ENCODE data around the gene SLC25A41.
A peak's percentile ranks its signal among the peaks of the same experiment; 100 is the strongest.

The SLC25A41 gene

DNA sequence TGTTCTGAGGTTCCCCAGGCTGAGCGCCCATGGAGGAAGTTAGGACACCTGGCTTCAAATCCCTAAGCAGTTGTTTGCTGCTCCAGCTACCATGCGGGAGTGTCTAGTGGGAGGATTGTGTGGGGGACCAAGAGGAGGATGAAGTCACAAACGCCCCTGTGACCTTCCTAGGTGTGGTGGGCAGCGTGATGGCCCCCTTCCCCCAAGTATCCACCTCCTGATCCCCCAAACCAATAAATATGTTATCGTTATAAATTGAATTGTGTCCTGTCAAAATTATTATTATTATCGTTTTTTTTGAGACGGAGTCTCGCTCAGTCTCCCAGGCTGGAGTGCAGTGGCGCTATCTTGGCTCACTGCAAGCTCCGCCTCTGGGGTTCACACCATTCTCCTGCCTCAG is at the start of gene SLC25A41:
Gene SLC25A41, minus strand, starts transcription at position 101 of the 400 bp plus-strand sequence. Its CDS starts 70 bp downstream, at position 31.
- no peak for DNase-seq

DNA sequence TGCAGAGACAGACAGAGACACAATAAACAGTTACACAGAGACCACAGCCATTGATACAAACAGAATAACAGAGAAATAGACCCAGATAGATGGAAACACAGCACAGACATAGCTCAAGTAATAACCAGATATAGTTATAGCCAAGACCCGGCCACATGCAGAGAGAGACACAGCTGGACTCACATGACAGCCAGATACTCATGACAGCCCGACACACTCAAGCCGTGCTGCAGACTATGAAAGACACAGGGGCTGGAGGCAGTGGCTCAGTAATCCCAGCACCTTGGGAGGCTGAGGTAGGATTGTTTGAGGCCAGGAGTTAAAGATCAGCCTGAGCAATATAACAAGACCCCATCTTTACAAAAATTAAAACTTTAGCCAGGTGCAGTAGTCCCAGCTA is 49.7 kb upstream of the SLC25A41 start:
- DNase-seq = no peak

DNA sequence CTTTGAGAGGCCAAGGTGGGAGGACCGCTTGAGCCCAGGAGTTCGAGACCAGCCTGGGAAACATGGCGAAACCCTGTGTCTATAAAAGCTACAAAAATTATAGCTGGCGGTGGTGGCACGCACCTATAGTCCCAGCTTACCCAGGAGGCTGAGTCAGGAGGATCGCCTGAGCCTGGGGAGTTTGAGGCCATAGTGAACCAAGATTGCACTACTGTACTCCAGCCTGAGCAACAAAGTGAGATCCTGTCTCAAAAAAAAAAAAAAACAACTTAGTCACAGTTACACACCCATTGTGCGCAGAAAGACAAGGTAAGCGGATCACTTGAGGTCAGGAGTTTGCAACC is 48.8 kb upstream of the SLC25A41 start:
- no peak for DNase-seq

DNA sequence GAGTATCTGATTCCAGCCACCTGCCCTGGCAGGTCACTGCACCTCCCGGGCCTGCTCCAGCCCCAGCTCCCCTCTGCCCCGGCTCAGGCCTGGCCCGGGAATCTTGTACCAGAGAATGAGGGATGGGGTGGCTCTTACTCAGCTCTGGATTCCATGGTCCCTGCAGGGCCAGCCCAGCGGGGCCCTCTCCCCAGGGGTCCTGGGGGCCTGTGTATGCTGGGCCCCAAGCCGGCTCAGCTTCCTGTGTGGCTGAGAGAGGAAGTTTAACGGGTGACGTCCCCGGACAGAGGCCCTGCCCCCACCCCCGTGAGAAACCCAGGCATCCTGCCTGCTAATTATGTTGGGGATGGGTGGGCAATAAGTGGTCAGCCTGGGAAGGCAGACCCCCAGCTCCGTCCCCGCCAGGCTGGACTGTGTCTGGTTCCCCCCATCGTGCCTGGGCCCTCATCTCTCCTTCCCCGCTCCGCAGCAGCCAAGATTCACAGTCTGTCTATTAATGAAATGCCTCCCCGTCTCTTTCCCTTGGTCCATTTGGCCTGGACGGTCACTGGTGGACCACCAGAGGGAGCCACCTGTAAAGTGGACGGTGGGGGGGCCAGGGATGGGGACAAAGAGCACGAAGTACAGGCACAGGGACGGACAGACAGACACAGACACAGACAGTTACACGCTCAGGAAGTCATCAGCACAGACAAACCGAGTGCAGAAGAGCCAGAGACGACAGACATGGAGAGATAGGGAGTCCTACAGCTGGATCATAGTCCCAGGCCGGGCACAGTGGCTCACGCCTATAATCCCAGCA is 48.2 kb upstream of the SLC25A41 start, which contains the start of gene DENND1C:
Gene DENND1C, minus strand, starts transcription at position 247 of the 802 bp plus-strand sequence. Its CDS starts 92 bp downstream, at position 155.
- peak; percentile 42 to 56 for DNase-seq

DNA sequence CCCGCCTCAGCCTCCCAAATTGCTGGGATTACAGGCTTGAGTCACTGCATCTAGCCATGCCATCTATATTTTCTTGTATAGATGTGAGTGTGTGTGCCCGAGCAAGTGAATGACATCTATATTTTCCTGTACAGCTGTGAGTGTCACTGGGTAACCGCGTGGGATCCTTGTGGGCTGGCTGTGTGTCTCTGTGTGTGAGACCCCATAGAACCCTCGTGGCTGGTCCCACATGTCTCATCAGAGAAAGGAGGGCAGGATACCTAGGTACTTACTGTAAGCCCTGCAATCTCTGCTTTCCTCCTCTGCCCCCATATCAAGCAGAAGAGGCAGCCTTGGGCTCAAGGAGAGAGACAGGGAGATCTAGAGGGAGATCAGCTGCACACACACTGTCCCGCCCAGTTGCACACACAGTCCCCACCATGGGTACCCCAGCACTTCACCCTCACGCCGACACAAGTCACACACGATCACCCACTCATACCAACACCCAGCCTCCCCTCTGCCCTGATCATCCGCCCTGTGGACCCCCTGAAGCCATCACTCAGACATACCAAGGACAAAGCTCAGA is 47.4 kb upstream of the SLC25A41 start:
- no peak for DNase-seq

DNA sequence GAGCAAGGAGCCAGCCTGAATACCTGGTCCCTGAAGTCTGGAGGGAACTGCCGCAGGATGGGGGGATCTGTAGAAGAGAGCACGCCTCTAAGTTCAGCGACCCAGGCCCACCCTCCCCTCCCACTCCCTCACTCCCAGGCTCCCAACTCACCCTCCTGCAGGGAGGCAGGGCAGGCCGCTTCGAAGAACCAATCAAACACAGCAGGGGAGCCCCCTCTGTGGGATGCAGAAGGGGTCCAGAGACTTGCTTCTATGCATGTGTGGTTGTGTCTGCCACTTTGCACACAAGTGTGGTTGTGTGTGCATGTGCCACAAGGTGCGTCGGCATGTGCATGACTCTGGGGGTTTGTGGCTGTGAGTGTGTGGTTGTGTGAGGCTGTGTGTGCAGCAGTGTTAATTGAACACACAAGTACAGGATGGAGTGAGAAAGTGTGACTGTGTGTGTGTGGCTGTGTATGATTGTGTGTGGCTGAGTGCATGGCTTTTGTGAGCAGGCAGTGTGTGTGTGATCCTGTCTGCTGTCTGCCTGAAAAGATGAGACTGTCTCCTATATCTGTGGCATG is 46.4 kb upstream of the SLC25A41 start:
- no peak for DNase-seq

DNA sequence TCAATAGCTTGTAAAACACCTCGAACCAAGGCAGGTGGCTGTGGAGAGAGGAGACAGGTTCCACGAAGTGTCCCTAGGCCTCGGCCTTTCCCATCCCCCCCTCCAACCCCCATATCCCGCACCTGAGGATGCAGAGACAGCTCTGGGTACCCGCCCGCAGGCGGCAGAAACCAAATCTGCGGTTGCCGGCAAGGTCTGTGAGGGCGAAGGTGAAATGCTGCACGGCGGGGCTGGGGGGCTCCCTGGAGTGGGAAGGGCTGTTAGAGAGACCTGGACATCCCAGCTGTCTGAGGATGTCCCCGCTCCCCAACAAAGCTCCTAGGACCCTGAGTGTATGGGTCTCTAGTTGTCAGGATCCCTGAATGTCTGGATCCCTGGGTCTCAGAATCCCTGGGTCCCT is 45.3 kb upstream of the SLC25A41 start:
- no peak for DNase-seq

DNA sequence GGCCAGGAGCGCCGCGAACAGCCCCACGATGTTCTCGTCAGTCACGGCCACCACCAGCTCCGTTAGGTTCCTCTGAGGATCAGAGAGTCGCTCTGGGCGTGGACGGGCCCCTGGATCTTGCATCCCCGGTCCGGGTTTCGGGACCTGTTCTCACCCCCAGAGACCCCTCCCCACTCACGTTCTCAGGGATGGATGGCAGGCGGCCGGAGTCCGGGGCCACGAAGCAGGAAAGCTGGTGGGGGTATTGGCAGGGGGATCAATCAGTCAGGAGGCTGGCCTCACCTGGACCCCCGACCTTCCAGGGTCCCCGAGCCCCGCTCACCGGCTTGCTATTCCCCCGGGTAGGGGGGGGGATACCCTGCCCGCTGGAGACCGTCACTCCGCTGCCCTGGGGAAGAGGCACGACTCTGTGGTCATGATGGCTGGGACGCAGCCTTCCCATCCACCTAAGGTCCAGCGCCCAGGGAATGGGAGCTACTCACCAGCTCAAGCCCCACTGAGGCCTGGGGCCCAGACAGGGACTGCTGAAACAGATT is 43.4 kb upstream of the SLC25A41 start:
- DNase-seq = no peak

DNA sequence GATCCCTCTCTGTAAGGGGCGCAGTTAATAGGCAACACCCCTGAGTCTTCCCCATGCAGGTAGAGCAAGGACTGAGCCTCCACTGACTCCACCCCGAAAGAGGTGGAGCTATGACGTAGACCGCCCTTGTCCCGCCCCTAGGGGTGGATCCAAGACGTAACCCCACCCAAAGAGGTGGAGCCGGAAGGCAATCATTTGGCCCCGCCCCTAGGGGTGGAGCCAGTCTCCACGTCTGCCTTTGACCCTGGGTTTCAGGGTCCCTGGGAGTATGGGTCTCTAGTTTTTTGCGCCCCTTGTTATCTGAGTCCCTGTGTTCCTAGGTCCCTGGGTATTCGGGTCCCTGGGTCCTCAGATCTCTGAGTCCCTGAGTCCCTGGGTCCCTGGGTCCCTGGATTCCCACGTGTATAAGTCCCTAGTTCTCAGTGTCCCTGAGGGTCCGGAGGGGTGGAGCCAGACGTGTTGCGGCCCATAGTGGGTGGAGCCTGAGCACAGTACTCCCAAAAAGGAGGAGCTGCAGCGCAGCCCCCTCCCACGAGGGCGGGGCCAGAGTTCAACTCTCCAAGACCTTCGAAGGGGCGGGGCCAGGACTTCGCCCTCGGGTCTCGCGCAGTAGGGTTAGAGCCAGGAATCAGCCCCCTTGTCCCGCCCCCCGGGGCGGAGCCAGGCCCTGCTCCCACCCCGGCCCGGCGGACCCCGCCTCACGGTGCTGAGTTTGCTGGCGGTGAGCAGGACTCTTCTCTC is 42.8 kb upstream of the SLC25A41 start:
- DNase-seq = peak; percentile 17 to 75

DNA sequence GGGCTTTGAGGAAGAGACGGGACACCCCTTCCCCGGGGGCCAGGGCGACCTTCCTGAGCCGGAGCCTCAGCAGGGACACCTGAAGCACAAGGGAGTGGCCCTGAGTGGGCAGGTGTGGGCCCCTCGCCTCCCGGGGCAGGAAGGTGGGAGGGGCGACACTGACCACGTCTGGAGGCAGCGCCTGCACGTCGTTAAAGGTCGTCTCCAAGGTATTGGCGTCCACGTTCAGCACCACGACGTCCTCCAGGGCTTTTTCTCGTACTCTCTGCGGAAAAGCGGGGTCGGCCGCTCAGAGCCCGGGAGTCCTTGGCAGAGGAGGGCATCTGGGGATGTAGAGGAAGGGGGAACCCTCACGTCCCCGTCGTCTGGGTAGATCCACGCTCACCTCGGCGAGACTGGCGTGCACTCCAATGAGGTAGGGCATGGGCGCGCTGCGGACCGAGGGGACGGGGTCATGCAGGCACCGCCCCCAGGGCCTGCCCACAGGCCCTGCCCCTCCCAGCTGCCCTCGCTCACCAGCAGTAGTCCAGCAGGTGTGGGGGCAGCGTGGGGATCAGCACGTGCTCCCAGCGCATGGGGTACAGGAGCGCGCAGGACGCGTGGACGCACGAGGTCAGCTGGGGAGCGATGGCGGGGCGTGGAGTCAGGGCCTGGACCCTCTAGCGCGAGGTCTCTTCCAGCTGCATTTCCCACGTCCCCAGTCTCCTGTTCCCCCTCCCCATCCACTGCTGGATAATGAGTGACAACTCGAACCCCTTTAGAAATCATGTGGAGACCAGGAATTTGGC is 42.0 kb upstream of the SLC25A41 start:
- DNase-seq = no peak

DNA sequence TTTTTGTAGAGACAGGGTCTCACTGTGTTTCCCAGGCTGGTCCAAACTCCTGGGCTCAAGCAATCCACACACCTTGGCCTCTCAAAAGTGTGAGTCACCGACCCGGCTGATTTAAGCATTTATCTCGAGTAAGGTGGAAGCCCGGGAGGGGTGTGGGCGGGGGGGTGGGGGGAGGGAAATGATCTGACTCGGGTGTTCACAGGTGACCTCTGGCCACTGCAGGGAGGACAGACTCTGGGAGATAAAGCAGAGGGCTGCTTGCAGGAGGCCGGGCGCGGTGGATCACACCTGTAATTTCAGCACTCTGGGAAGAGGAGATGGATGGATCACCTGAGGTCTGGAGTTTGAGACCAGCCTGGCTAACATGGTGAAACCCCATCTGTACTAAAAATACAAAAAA is 40.1 kb upstream of the SLC25A41 start:
- no peak for DNase-seq

DNA sequence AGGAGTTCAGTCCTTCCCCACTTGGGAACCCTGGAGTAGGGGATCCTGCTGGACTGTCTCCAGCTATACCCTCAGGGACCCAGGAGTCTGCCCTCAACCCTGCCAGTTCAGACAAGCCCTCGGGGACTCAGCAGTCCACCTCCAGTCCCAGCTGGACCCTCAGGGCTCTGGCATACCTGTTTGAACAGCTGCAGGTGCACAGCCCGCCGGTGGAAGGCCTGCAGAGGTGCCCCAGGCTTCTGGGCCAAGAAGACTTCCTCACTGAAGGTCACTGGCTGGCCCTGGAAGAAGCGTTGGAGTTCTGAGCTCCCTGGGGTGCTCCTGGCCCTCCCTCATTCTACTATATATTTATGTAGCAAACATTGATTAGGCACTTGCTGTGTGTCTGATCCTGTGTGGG is 39.1 kb upstream of the SLC25A41 start:
- no peak for DNase-seq

DNA sequence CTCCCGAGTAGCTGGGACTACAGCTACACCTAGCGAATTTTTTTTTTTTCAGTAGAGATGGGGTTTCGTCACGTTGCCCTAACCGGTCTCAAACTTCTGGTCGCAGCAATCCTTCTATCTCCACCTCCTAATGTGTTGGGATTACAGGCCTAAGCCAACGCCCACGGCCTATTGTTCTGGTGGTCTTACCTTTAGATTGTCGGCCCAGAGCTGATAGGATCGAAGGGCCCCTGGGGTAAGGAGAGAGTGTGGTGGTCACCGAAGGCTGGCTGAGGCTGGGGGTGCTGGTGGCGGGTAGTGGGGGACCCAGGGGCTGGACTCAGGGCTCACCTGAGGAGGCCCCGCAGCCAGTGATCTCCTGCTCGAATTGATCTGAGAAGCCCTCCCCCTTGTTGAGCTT is 37.5 kb upstream of the SLC25A41 start:
- no peak for DNase-seq

DNA sequence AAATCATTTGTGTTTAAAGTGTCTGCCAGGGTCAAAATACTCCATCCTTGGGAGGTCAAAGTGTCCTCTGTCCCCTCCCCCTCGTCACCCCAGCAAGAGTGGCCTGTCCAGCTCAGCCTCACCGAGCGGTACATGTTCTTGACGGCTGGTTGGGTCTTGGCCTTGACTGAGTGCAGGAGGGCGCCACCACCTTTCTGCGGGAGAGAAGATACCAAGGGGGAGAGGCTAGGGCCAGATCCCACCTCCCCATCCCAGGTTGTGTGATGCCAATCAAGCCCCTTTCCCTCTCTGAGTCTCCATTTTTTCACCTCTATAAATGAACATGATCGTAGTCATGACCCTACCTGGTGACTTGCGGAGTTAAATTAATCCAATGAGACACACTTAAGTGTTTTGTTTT is 36.6 kb upstream of the SLC25A41 start:
- no peak for DNase-seq

DNA sequence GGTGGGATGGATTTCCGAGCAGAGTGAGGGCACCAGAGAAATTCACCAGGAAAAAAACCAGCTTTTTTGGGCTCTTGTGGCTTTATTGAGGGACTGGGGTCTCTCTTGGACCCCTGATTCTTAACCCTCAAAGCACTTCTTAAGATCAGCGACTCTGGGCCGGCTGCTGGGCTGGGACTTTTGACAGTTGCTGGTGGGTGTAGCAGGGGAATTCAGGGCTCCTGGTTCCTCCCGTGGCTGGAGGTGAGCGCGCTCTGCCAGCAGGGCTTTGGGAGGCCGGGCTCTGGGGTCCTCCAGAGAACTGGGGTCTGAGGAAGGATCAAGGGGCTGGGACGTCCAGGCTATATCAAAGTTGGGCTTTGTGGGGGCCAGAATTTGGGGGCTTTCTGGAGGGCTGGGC is 33.8 kb upstream of the SLC25A41 start:
- no peak for DNase-seq

DNA sequence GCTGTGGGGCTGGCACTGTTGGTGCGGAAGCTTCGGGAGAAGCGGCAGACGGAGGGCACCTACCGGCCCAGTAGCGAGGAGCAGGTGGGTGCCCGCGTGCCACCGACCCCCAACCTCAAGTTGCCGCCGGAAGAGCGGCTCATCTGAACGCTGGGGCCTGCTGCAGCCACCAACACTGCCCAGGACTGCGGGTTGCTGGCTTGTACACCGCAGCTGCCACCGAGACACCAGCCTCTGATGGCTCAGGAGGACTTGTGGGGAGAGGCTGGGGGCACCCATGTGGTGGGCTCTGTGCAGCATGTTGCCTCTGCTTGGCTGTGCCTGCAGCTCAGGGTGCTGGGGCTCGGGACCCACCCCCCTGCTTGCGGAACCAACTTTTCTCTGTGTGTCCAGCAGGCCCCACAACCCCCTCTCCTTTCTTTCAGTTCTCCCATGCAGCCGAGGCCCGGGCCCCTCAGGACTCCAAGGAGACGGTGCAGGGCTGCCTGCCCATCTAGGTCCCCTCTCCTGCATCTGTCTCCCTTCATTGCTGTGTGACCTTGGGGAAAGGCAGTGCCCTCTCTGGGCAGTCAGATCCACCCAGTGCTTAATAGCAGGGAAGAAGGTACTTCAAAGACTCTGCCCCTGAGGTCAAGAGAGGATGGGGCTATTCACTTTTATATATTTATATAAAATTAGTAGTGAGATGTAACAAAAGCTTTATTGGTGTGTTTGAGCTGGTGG is 33.1 kb upstream of the SLC25A41 start:
- no peak for DNase-seq

DNA sequence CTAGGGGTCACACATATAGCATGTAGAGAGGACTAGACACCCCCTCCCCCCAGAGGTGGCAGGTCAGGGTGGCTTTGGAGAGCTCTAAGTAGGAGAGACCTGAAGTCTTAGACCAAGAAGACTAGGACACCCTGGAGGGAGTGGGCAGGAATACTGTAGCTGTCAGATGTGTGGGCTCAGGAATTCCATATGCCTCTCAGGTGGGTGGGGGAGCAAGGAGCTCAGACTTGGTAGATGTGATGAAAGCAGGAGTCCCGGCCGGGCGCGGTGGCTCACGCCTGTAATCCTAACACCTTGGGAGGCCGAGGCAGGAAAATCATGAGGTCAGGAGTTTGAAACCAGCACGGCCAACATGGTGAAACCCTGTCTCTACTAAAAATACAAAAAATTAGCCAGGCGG is 32.1 kb upstream of the SLC25A41 start:
- DNase-seq = no peak

DNA sequence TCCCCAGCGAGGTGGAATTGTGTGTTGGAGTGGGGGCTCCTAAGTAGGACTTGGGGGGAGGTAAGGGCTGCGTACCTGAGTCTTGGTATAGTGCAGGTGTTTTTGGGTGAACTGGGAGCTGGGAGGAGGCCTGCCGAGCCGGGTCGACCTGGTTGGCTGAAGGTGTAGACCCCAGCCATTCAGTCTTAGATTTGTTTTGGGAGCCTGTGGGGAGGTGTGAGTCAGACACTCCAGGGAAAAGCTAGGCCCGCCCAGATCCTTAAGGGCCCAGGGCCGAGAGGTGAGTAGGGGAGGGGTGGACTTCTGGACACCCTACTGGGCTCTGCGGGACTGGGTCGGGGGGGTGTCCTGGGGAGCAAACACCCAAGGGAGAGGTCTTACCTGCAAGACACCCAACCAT is 31.4 kb upstream of the SLC25A41 start:
- no peak for DNase-seq

DNA sequence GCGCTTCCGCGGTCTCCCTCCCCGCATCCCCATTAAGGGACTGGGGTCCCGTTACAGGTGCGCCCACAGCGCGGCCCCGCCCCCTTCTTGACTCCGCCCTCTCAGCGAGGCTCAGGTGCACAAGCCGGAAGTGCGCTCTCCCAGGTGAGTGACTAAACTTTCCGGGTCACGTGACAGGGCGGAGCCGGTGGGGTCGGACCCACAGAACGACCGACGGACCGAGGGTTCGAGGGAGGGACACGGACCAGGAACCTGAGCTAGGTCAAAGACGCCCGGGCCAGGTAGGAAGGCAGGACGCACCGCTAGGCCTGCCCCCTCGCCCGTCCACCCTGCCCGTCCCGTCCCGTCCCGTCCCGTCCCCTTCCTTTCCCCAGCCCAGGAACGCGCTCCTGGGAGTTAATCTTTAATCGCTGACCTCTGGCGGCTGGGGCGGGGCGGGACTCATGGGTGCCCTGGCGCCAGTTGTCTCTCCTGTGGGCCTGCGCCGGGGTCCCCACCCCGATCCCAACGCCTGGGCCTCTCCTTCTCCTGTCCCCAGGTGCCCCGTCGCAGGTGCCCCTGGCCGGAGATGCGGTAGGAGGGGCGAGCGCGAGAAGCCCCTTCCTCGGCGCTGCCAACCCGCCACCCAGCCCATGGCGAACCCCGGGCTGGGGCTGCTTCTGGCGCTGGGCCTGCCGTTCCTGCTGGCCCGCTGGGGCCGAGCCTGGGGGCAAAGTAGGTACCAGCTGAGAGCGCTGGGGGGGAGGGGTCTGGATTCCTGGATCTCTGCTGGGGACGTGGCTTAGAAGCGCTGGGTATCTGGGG is 30.7 kb upstream of the SLC25A41 start, which contains the start of gene CRB3:
Gene CRB3, plus strand, starts transcription at position 202 of the 804 bp plus-strand sequence. Its CDS starts 431 bp downstream, at position 633.
- no peak for DNase-seq

DNA sequence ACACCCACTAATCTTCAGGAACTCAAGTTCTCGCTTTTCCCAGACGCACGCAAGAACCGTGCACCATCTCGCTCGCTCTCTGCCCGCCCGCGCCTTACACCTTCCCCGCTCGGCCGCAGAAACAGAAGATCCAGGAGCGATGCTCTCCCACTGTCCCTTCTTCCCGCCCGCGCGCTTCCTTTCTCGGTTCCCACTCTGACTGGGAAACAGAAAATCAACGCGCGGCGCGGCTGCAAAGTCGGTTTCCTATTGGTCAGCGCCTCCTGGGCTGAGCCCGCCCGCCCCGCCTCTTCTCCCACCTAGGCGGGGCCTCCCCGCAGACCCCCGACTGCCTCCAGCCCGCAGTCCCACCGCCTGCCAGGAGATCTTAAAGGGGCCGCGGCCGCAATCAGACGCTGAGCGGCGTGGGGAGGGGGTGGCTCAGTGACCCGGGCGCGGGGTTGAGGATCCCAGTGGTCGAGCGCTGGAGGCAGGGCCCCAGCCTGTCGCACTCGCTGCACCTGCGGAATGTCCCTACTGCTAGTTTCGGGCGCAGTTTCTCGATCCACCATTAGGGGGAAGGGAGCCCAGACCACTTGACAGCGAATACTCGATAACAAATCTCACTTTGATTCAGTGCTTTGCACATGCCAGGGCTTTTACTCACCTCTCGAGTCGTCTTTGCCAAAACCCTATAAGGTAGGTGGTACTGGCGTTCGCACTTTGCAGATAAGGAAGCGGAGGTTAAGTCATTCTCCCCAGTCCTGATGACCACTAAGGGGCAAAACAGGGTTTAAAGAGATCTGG is 26.7 kb upstream of the SLC25A41 start:
- peak; percentile 80 to 93 for DNase-seq
